Ovary (tissue), 3 donors: ENCODE results near the gene CLIP2.

ENCODE experiments used
- EP300 ChIP-seq: sonication (generic); formaldehyde crosslinking; IDR thresholded peaks from one replicate; pipeline ENCODE4 v1.6.1; 2017; ENCODE audit warnings: antibody characterized with exemption
- POLR2A ChIP-seq: fragments of 450-650 bp; IDR thresholded peaks from one replicate; pipeline ENCODE4 v1.6.1; 2017; ENCODE audit warnings: antibody characterized with exemption, mild to moderate bottlenecking, moderate library complexity
- TF ChIP-seq, protein P1 (sequence below), 3 donors: fragments of 450-650 bp in 2 of 3; fragments of 200-600 bp in 1 of 3; IDR thresholded peaks; one replicate each; pipeline versions ENCODE4 v1.5.1 to v1.8.0; 2016 to 2022; ENCODE audit warnings: antibody characterized with exemption in 3 of 3, mild to moderate bottlenecking in 1 of 3
- donor health status: DM: no; HTN: no; CAD: no.

DNA sequence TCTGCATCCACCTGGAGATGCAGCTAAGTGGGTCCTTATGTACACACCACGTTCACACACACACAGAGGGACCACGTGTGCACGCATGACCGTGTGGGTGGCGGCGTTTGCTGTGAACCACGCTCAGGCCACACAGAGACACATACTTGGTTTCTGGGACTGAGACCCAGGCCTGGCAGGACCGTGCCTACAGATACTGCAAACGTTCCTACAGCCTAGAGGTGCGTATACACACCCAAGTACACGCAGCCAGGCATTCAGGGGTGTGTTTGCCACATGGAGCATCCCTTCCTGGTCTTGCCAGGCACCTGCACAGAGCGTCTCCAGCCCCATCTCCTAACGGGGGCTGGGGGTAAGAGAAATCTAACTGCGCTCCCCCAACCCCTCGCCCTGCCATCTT is 115.5 kb downstream of the CLIP2 start:
- TF ChIP-seq, protein P1, sequence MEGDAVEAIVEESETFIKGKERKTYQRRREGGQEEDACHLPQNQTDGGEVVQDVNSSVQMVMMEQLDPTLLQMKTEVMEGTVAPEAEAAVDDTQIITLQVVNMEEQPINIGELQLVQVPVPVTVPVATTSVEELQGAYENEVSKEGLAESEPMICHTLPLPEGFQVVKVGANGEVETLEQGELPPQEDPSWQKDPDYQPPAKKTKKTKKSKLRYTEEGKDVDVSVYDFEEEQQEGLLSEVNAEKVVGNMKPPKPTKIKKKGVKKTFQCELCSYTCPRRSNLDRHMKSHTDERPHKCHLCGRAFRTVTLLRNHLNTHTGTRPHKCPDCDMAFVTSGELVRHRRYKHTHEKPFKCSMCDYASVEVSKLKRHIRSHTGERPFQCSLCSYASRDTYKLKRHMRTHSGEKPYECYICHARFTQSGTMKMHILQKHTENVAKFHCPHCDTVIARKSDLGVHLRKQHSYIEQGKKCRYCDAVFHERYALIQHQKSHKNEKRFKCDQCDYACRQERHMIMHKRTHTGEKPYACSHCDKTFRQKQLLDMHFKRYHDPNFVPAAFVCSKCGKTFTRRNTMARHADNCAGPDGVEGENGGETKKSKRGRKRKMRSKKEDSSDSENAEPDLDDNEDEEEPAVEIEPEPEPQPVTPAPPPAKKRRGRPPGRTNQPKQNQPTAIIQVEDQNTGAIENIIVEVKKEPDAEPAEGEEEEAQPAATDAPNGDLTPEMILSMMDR (IDR thresholded peaks at IDR 0.05) = no peak
- no peak for TF ChIP-seq POLR2A
- no peak for TF ChIP-seq EP300
